Measurements from ENCODE around the gene PAQR6.

The PAQR6 gene

GRCh38 chr1:156263288-156263655 lies 15.4 kb upstream of the PAQR6 start:
- no peak for DNase-seq (ENCODE audit: low read depth, low spot score)

- no peak for DNase-seq (ENCODE audit: low read depth, low spot score)
These were observed 14.8 kb upstream of the PAQR6 start for GRCh38 chr1:156262461-156263287.

GRCh38 chr1:156260896-156261295 lies 13.0 kb upstream of the PAQR6 start:
- DNase-seq (ENCODE audit: low read depth, low spot score), result no peak

- DNase-seq (ENCODE audit: low read depth, low spot score), result no peak
These were observed 11.9 kb upstream of the PAQR6 start for GRCh38 chr1:156259805-156260204.

GRCh38 chr1:156258859-156259258 lies 11.0 kb upstream of the PAQR6 start:
- DNase-seq (ENCODE audit: low read depth, low spot score), result no peak

- no peak for DNase-seq (ENCODE audit: low read depth, low spot score)
These were observed 9.9 kb upstream of the PAQR6 start for GRCh38 chr1:156257711-156258110.

- no peak for DNase-seq (ENCODE audit: low read depth, low spot score)
These were observed 5.8 kb upstream of the PAQR6 start for GRCh38 chr1:156253634-156254033.

- no peak for DNase-seq (ENCODE audit: low read depth, low spot score)
These were observed 3.7 kb upstream of the PAQR6 start for GRCh38 chr1:156251527-156251926.

GRCh38 chr1:156249593-156249992 lies 1.7 kb upstream of the PAQR6 start:
- DNase-seq (ENCODE audit: low read depth, low spot score), result no peak

GRCh38 chr1:156248323-156248683 lies 447 bp upstream of the PAQR6 start:
- no peak for DNase-seq (ENCODE audit: low read depth, low spot score)

- no peak for DNase-seq (ENCODE audit: low read depth, low spot score)
These were observed 936 bp downstream of the PAQR6 start for GRCh38 chr1:156246781-156247459.

- DNase-seq (ENCODE audit: low read depth, low spot score), result no peak
These were observed 1.5 kb downstream of the PAQR6 start for GRCh38 chr1:156246241-156246780.

- DNase-seq (ENCODE audit: low read depth, low spot score), result no peak
These were observed 2.2 kb downstream of the PAQR6 start for GRCh38 chr1:156245451-156246232.

GRCh38 chr1:156244712-156245111 lies 3.1 kb downstream of the PAQR6 start:
- DNase-seq (ENCODE audit: low read depth, low spot score), result no peak

- DNase-seq (ENCODE audit: low read depth, low spot score), result no peak
These were observed 3.7 kb downstream of the PAQR6 start for GRCh38 chr1:156244126-156244525.

GRCh38 chr1:156242738-156243137 lies 5.1 kb downstream of the PAQR6 start:
- DNase-seq (ENCODE audit: low read depth, low spot score), result no peak

- DNase-seq (ENCODE audit: low read depth, low spot score), result no peak
These were observed 5.9 kb downstream of the PAQR6 start, which contains the start of gene BGLAP for GRCh38 chr1:156241926-156242325. BGLAP (plus strand) TSS chr1:156242184; CDS start chr1:156242232, 48 bp downstream.

GRCh38 chr1:156241311-156241811 lies 6.5 kb downstream of the PAQR6 start:
- no peak for DNase-seq (ENCODE audit: low read depth, low spot score)

GRCh38 chr1:156238248-156238647 lies 9.6 kb downstream of the PAQR6 start:
- no peak for DNase-seq (ENCODE audit: low read depth, low spot score)

GRCh38 chr1:156236164-156236563 lies 11.7 kb downstream of the PAQR6 start:
- DNase-seq (ENCODE audit: low read depth, low spot score), result no peak

GRCh38 chr1:156233426-156234127 lies 14.3 kb downstream of the PAQR6 start:
- no peak for DNase-seq (ENCODE audit: low read depth, low spot score)

Data from iPS DF 19.7 (cell line).